A673 (cell line): ENCODE data around the gene SLC66A2. TPM values are rescaled to one million over a fixed set of nuclear protein-coding genes. Genes with fewer than 3 reads are reported as not detected.

Experiments used
- BruUV-seq: library from RNA; stranded (reverse); fragments of 400-500 nt; replicated peaks from 2 replicates; lab custom pipeline; 2021; lab: Mats Ljungman, UMichigan
- CTCF ChIA-PET: fragments of 300-600 bp; sonication (Branson Sonifier 250); formaldehyde crosslinking; loops from one replicate; lab custom pipeline; 2022; ENCODE audit warnings: antibody characterized with exemption; lab: Charles Lee
- POLR2A ChIA-PET: fragments of 300-600 bp; sonication (Branson Sonifier 250); formaldehyde crosslinking; loops from one replicate; lab custom pipeline; 2022; ENCODE audit warnings: antibody characterized with exemption; ENCODE audit not compliant: low non-redundant PET; lab: Charles Lee
- DNase-seq: peaks from one replicate; pipeline ENCODE4 v3.0.0-alpha.2; 2015; ENCODE audit warnings: low spot score
- H3K27ac ChIP-seq: fragments of 200-600 bp; sonication (generic); 2 replicates; pipeline ENCODE4 v1.5.1; 2016; ENCODE audit warnings: mixed run types, low read depth, mild to moderate bottlenecking, mixed read lengths, antibody characterized with exemption, low read length; ENCODE audit not compliant: poor library complexity, severe bottlenecking
- H3K27me3 ChIP-seq: fragments of 200-600 bp; sonication (generic); replicated peaks from 2 replicates; pipeline ENCODE4 v1.6.1; 2017; ENCODE audit warnings: mixed run types, low read depth, mild to moderate bottlenecking, mixed read lengths, antibody characterized with exemption, low read length; ENCODE audit not compliant: insufficient read depth, poor library complexity
- H3K36me3 ChIP-seq: fragments of 200-600 bp; sonication (generic); 2 replicates; pipeline ENCODE4 v1.6.1; 2016; ENCODE audit warnings: mixed run types, mild to moderate bottlenecking, mixed read lengths, antibody characterized with exemption, low read length; ENCODE audit not compliant: insufficient read depth, poor library complexity, severe bottlenecking
- H3K4me1 ChIP-seq: fragments of 200-600 bp; sonication (generic); 2 replicates; pipeline ENCODE4 v1.6.1; 2017; ENCODE audit warnings: mixed run types, mild to moderate bottlenecking, mixed read lengths, antibody characterized with exemption, low read length; ENCODE audit not compliant: insufficient read depth, poor library complexity, severe bottlenecking
- H3K4me3 ChIP-seq: fragments of 200-600 bp; sonication (generic); 2 replicates; pipeline ENCODE4 v1.5.1; 2016; ENCODE audit warnings: low read depth, mixed run types, mild to moderate bottlenecking, mixed read lengths, low read length; ENCODE audit not compliant: poor library complexity, severe bottlenecking
- H3K9me3 ChIP-seq: fragments of 200-600 bp; sonication (generic); 2 replicates; pipeline ENCODE4 v1.6.1; 2016; ENCODE audit warnings: mixed run types, low read depth, mild to moderate bottlenecking, mixed read lengths, antibody characterized with exemption, low read length; ENCODE audit not compliant: poor library complexity, severe bottlenecking
- CTCF ChIP-seq: fragments of 300-800, 200-600 bp; sonication (generic); conservative IDR thresholded peaks from 2 replicates; pipeline ENCODE4 v1.5.1; 2017; ENCODE audit warnings: low read depth, mild to moderate bottlenecking, antibody characterized with exemption, low read length, moderate library complexity, mixed read lengths
- EZH2 ChIP-seq: fragments of 200-600 bp; sonication (generic); IDR thresholded peaks from 2 replicates; pipeline ENCODE4 v1.6.1; 2017; ENCODE audit warnings: borderline replicate concordance, low read depth, mild to moderate bottlenecking, mixed read lengths, antibody characterized with exemption, low read length; ENCODE audit not compliant: poor library complexity, severe bottlenecking
- intact Hi-C: fragments of 100-400 bp; cut with micrococcal nuclease; formaldehyde crosslinking; loops from one replicate; pipeline ENCODE4 v1.10.0; 2022; ENCODE audit not compliant: unreplicated experiment
- total RNA-seq: library from RNA; stranded (reverse); gene quantifications from 2 replicates; pipeline ENCODE4 v1.2.3, GENCODE V29; 2021

Gene SLC66A2
- total RNA-seq, 1 experiment from 2014 or later = 28.0 TPM

GRCh38 chr18:79918615-79919011 lies 32.8 kb downstream of the SLC66A2 start:
- no TSS peak for BruUV-seq
- H3K27me3 ChIP-seq = no peaks in the 10 kb centered on the region
- intact Hi-C loops = no loop called here
- TF ChIP-seq CTCF = no peak
- TF ChIP-seq EZH2 = no peak
- ChIA-PET CTCF (no interaction called here), POLR2A (no interaction called here)
- no peak overlapping the region for H3K4me3 ChIP-seq
- no peaks in the 10 kb centered on the region for H3K9me3 ChIP-seq
- DNase-seq = no peak
- H3K27ac ChIP-seq = no peak overlapping the region
- no peaks in the 10 kb centered on the region for H3K4me1 ChIP-seq
- peaks cover 7% of the 10 kb centered on the region for H3K36me3 ChIP-seq

GRCh38 chr18:79917853-79918614 lies 33.4 kb downstream of the SLC66A2 start:
- ChIA-PET POLR2A (no interaction called here), CTCF (no interaction called here)
- Histone ChIP-seq H3K4me3 (no peak overlapping the region), H3K4me1 (no peaks in the 10 kb centered on the region), H3K27me3 (no peaks in the 10 kb centered on the region), H3K9me3 (no peaks in the 10 kb centered on the region), H3K27ac (no peak overlapping the region), H3K36me3 (peaks cover 7% of the 10 kb centered on the region)
- no TSS peak for BruUV-seq
- no peak for DNase-seq
- TF ChIP-seq CTCF (no peak), EZH2 (no peak)
- intact Hi-C loops = no loop called here

- ChIA-PET POLR2A (no interaction called here), CTCF (no interaction called here)
- intact Hi-C loops = no loop called here
- Histone ChIP-seq H3K9me3 (no peaks in the 10 kb centered on the region), H3K4me3 (no peak overlapping the region), H3K27ac (no peak overlapping the region), H3K27me3 (no peaks in the 10 kb centered on the region), H3K4me1 (no peaks in the 10 kb centered on the region), H3K36me3 (peaks cover 7% of the 10 kb centered on the region)
- no TSS peak for BruUV-seq
- no peak for DNase-seq
- TF ChIP-seq CTCF (no peak), EZH2 (no peak)
Observed at GRCh38 chr18:79917169-79917852, 34.1 kb downstream of the SLC66A2 start.
